Dendritic cell treated with granulocyte-macrophage colony-stimulating factor and Interleukin-4, amounts not matched to agents 40 ng/mL and 50 ng/mL, for 4 days (primary cell): ENCODE results near the gene SAPCD1.

ENCODE experiments used
- H3K27ac Mint-ChIP-seq: one replicate; pipeline ENCODE4 v1.8.0; 2022; ENCODE audit warnings: mild to moderate bottlenecking, mixed read lengths
- H3K27me3 Mint-ChIP-seq: one replicate; pipeline ENCODE4 v1.8.0; 2022; ENCODE audit warnings: mild to moderate bottlenecking, mixed read lengths
- H3K36me3 Mint-ChIP-seq: one replicate; pipeline ENCODE4 v1.8.0; 2022; ENCODE audit warnings: low read depth, mixed read lengths
- H3K4me1 Mint-ChIP-seq: one replicate; pipeline ENCODE4 v1.8.0; 2022; ENCODE audit warnings: low read depth, mixed read lengths
- H3K4me3 Mint-ChIP-seq: one replicate; pipeline ENCODE4 v1.8.0; 2022; ENCODE audit warnings: mild to moderate bottlenecking, moderate library complexity, mixed read lengths
- H3K9me3 Mint-ChIP-seq: one replicate; pipeline ENCODE4 v1.8.0; 2022; ENCODE audit warnings: mixed read lengths
- intact Hi-C: fragments of 100-400 bp; cut with micrococcal nuclease; formaldehyde crosslinking; loops from one replicate; pipeline ENCODE4 v1.15.0; 2022

SAPCD1 gene

DNA sequence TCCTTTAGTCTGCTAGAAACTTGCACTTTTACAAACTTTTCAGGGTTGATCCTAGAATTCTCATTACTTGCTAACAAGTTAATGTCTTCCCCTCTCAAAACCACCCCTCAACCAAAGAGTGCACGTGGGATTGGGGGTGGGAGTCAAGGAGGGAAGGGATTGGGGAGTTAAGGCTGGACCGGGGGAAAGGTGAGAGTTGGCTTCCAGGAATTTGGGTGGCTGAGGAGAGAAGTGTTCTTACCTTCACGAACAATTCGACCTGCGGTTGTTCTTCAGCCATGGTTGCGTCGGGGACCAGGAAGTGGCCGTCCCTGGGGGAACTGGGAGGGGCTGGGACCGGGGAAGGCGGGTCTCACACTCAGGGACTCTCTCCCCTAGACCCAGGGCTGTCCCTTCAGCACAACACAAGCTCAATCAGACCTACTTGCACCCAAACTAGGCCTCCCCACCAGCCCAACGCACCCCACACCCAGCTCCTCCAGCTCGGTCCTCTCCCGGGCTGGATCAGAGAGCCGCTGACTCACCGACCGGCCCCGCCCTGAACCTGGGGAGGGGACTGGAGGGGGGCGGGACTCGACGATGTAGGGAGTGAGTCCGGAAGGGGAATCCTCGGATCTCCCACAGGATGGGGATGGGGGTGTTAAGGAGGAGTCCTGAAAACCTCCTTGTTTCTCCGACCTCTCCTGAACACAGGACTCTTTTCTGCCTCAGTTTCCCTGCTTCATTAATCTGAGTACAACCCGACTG is 26.3 kb upstream of the SAPCD1 start, which contains the start of gene CLIC1:
TSS of gene CLIC1 (minus strand) at position 510 of the 747 bp plus-strand sequence. CDS start at position 280, 230 bp downstream.
- H3K27ac Mint-ChIP-seq = peak within 1 kb of the TSS; percentile 91
- intact Hi-C loops = loop anchor here (5.0 kb wide), 1 partner anchor 69 kb away; the partner anchor contains the start of genes CSNK2B and LY6G5B
- no peaks in the 10 kb centered on the region for H3K9me3 Mint-ChIP-seq
- peak within 1 kb of the TSS; percentile 100 for H3K4me3 Mint-ChIP-seq
- peaks cover 80% of the 10 kb centered on the region for H3K4me1 Mint-ChIP-seq
- H3K36me3 Mint-ChIP-seq = peaks cover 66% of the 10 kb centered on the region
- no peaks in the 10 kb centered on the region for H3K27me3 Mint-ChIP-seq

- Mint-ChIP-seq H3K27me3 (no peaks in the 10 kb centered on the region), H3K4me1 (peaks cover 80% of the 10 kb centered on the region), H3K36me3 (peaks cover 65% of the 10 kb centered on the region), H3K9me3 (no peaks in the 10 kb centered on the region), H3K4me3 (peak overlapping the region; percentile 100), H3K27ac (peak overlapping the region; percentile 91)
- intact Hi-C loops = loop anchor here (5.0 kb wide), 1 partner anchor 70 kb away; the partner anchor contains the start of genes CSNK2B and LY6G5B
Observed at GRCh38 chr6:31736768-31737314, 25.6 kb upstream of the SAPCD1 start.

DNA sequence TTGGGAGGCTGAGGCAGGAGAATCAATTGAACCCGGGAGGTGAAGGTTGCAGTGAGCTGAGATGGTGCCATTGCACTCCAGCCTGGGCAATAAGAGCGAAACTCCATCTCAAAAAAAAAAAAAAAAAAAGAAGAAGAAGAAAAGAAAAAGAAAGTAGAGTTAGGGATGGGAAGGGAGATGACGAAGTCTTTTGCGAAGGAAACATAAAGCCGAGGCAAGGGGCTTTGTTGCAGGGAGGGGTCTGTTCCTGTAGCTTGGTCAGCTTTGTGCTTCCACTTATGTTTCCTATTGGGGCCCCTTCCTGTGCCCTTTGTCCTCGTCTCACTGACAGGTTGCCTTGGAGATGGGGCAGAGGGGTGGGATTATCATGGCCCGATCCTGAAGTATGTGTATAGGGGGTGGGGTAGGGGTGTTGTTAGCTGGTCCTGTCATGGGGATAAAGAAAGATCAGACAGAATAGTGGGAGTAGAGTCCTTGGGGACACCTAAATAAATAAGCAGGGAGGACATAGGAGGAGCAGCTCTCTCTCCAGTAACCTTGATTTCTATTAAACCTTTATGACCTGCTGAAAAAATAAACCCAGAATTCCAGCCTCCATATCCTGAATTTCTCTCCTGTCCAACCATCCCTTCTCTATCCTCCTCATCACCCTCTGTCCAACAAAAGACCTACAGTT is 25.0 kb upstream of the SAPCD1 start:
- H3K4me1 Mint-ChIP-seq = peaks cover 75% of the 10 kb centered on the region
- H3K36me3 Mint-ChIP-seq = peaks cover 61% of the 10 kb centered on the region
- peak overlapping the region; percentile 100 for H3K4me3 Mint-ChIP-seq
- H3K9me3 Mint-ChIP-seq = no peaks in the 10 kb centered on the region
- H3K27me3 Mint-ChIP-seq = no peaks in the 10 kb centered on the region
- peak overlapping the region; percentile 91 for H3K27ac Mint-ChIP-seq
- intact Hi-C loops = loop anchor here (5.0 kb wide), 1 partner anchor 70 kb away; the partner anchor contains the start of genes CSNK2B and LY6G5B

DNA sequence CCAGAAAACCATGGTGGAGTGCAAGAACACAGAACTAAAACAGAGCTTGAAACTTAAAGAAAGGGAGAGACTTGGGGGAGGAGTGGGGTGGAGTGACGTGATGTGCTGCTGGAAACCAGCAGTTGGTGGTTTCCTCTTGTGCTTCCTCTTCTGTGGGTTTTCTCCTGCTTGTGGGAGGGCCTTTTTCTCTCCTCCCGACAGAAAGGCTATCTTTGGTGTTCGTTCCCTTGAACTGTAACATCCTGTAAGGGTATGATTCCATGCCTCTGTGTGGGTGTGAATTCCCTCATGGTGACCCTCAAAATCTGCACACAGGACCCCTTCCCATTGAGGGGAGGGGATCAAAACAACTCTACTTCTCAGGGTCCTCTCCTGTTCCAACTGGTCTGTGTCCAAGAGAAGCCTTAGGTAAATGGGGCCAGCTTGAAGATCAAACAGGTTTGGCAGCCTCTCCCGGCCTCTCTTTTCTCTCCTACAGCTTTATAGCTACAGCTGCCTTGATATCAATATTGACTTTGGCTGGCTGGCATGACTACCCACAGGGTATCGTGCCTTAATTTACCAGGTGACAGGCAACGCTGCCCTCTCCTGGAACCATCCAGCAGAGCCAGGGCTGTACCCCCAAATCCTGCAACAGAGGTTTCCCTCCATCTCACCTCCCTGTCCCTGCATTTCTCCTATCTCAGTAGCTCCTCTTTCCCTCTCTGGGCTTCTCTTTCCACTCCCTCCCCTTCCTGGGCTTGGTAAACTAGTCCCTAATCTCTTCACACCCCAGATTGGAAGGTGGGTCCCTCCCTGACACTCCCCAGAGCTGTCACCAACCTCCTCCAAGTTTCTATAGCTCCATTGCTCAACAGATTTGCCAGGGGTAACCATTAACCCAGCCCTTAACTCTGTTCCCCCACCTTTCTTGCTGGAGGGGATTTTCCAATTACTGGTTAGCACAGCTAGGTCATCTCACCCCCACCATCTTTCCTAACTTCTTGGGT is 24.2 kb upstream of the SAPCD1 start:
- Mint-ChIP-seq H3K4me3 (peak overlapping the region; percentile 100), H3K27ac (peak overlapping the region; percentile 91), H3K36me3 (peaks cover 57% of the 10 kb centered on the region), H3K4me1 (peaks cover 70% of the 10 kb centered on the region), H3K9me3 (no peaks in the 10 kb centered on the region), H3K27me3 (no peaks in the 10 kb centered on the region)
- intact Hi-C loops = loop anchor here (2.0 to 5.0 kb wide), 2 partner anchors 31 to 71 kb away; partner anchors contain the start of genes CSNK2B and LY6G5B

DNA sequence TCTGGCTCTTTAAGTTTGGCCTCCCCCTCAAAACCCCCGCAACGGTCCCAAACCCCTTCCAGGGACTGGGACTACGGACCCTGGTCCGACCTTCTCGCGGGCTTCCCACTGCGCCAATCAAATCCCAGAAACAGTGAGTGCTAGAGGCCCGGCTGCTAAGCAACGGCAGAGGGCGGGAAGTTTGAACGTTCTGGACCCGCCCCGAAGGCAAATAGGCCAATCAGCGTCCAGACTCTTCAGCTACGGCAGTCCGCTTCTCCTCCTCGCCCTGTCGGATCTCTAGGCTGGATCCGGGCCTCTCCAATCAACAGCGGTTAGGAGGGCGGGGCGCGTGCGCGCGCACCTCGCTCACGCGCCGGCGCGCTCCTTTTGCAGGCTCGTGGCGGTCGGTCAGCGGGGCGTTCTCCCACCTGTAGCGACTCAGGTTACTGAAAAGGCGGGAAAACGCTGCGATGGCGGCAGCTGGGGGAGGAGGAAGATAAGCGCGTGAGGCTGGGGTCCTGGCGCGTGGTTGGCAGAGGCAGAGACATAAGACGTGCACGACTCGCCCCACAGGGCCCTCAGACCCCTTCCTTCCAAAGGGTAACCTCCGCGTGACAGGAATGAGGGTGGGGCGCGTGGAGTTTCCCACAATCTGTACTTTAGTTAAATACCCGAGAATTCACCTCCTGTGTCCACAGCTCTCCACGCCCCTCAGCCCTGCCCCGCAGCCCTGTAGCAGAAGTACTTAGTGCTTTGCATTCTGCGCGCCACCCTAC is 22.6 kb upstream of the SAPCD1 start, which contains the start of gene MSH5:
TSS of gene MSH5 (plus strand) at position 367 of the 758 bp plus-strand sequence. CDS start 462 bp downstream, outside the sequence.
- no peaks in the 10 kb centered on the region for H3K27me3 Mint-ChIP-seq
- intact Hi-C loops = loop anchor here (2.0 to 5.0 kb wide), 2 partner anchors 29 to 73 kb away; partner anchors contain the start of genes CSNK2B and LY6G5B
- H3K36me3 Mint-ChIP-seq = peaks cover 52% of the 10 kb centered on the region
- H3K4me1 Mint-ChIP-seq = peaks cover 63% of the 10 kb centered on the region
- H3K4me3 Mint-ChIP-seq = peak within 1 kb of the TSS; percentile 87
- no peaks in the 10 kb centered on the region for H3K9me3 Mint-ChIP-seq
- H3K27ac Mint-ChIP-seq = peak within 1 kb of the TSS; percentile 91

GRCh38 chr6:31740397-31741223 is 21.8 kb upstream of the SAPCD1 start:
- Mint-ChIP-seq H3K9me3 (no peaks in the 10 kb centered on the region), H3K4me3 (peak overlapping the region; percentile 87), H3K27ac (peak overlapping the region; percentile 91), H3K27me3 (no peaks in the 10 kb centered on the region), H3K4me1 (peaks cover 62% of the 10 kb centered on the region), H3K36me3 (peaks cover 51% of the 10 kb centered on the region)
- intact Hi-C loops = no loop called here

GRCh38 chr6:31741815-31742214 is 20.6 kb upstream of the SAPCD1 start:
- H3K27me3 Mint-ChIP-seq = no peaks in the 10 kb centered on the region
- peak overlapping the region; percentile 20 for H3K27ac Mint-ChIP-seq
- H3K36me3 Mint-ChIP-seq = peaks cover 51% of the 10 kb centered on the region
- no peaks in the 10 kb centered on the region for H3K9me3 Mint-ChIP-seq
- no peak overlapping the region for H3K4me3 Mint-ChIP-seq
- intact Hi-C loops = no loop called here
- H3K4me1 Mint-ChIP-seq = peaks cover 58% of the 10 kb centered on the region

- intact Hi-C loops = no loop called here
- H3K27me3 Mint-ChIP-seq = no peaks in the 10 kb centered on the region
- H3K4me1 Mint-ChIP-seq = peaks cover 52% of the 10 kb centered on the region
- no peak overlapping the region for H3K27ac Mint-ChIP-seq
- no peak overlapping the region for H3K4me3 Mint-ChIP-seq
- peaks cover 60% of the 10 kb centered on the region for H3K36me3 Mint-ChIP-seq
- H3K9me3 Mint-ChIP-seq = no peaks in the 10 kb centered on the region
Observed at GRCh38 chr6:31742894-31743293, 19.6 kb upstream of the SAPCD1 start.

DNA sequence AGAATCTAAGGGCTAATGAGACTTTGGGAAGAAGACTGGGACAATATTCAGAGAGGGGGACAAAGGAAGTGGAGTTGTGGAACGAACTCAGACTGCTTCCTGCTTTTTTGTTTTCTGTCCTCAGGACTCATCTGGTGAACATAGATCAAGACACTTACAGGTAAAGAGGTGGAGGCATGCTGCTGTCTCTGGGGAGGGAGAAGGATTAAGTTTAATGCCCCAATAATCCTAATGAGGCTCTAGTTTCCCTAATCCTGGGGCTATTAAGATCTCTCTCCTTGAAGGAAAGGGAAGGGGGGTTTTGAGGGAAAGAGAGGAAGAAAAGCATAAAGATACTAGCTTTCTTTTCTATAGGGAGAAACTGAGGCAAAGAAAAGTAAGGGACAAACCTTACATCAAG is 18.0 kb upstream of the SAPCD1 start:
- intact Hi-C loops = no loop called here
- no peaks in the 10 kb centered on the region for H3K9me3 Mint-ChIP-seq
- H3K4me3 Mint-ChIP-seq = no peak overlapping the region
- peak overlapping the region; percentile 31 for H3K27ac Mint-ChIP-seq
- H3K4me1 Mint-ChIP-seq = peaks cover 37% of the 10 kb centered on the region
- no peaks in the 10 kb centered on the region for H3K27me3 Mint-ChIP-seq
- peaks cover 60% of the 10 kb centered on the region for H3K36me3 Mint-ChIP-seq

- intact Hi-C loops = no loop called here
- H3K9me3 Mint-ChIP-seq = no peaks in the 10 kb centered on the region
- H3K27me3 Mint-ChIP-seq = no peaks in the 10 kb centered on the region
- peaks cover 28% of the 10 kb centered on the region for H3K36me3 Mint-ChIP-seq
- no peak overlapping the region for H3K4me3 Mint-ChIP-seq
- peaks cover 6% of the 10 kb centered on the region for H3K4me1 Mint-ChIP-seq
- H3K27ac Mint-ChIP-seq = no peak overlapping the region
Observed at GRCh38 chr6:31749301-31750036, 13.0 kb upstream of the SAPCD1 start.

GRCh38 chr6:31750411-31751022 is 11.9 kb upstream of the SAPCD1 start:
- Mint-ChIP-seq H3K27ac (no peak overlapping the region), H3K36me3 (peaks cover 22% of the 10 kb centered on the region), H3K27me3 (no peaks in the 10 kb centered on the region), H3K9me3 (no peaks in the 10 kb centered on the region), H3K4me1 (peaks cover 5% of the 10 kb centered on the region), H3K4me3 (no peak overlapping the region)
- intact Hi-C loops = no loop called here
